ENCODE data around the gene ZNF777. TPM values are rescaled to one million over a fixed set of nuclear protein-coding genes. Genes with fewer than 3 reads are reported as not detected.

ZNF777 gene
- total and polyA plus RNA-seq, 9 of the 15 experiments (the other 6 are each of a cell fraction or from before 2014, with no cell fraction given), result 0.11 to 32.6 (median 9.0) TPM

DNA sequence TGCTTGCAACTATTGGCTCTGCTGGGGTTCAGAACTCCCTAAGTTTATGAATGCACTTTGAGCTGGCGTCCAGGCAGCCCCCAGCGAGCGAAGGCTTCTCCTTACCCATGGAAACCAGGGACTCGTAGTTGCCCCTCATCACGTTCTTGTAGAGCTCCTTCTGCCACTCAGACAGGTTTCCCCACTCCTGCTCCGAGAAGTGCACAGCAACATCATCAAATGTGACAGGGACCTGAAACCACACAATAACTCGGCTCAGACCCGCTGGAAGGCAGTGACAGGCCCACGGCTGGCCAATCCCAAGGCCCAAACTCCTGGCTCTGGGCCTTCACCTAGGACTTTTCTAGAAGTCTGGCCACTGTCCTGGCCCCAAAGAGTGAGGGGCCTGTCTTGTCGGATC, 6.9 kb downstream of the ZNF777 start:
- no peaks in the 10 kb centered on the region for H3K9me3 ChIP-seq (replicated peaks; ENCODE audit: control insufficient read depth, insufficient read depth, low read depth, low read length)
- FAIRE-seq (no peak), ATAC-seq (no peak), DNase-seq (ENCODE audit: extremely low read depth in 1 of 4, low spot score in 3 of 4) (no peak)
- H3K9me1 ChIP-seq (ENCODE audit: control insufficient read depth, insufficient read depth, low read length), result no peaks in the 10 kb centered on the region
- CTCF ChIA-PET (ENCODE audit: low intra/inter-chr PET ratio), result no interaction called here
- TF ChIP-seq, protein P1, sequence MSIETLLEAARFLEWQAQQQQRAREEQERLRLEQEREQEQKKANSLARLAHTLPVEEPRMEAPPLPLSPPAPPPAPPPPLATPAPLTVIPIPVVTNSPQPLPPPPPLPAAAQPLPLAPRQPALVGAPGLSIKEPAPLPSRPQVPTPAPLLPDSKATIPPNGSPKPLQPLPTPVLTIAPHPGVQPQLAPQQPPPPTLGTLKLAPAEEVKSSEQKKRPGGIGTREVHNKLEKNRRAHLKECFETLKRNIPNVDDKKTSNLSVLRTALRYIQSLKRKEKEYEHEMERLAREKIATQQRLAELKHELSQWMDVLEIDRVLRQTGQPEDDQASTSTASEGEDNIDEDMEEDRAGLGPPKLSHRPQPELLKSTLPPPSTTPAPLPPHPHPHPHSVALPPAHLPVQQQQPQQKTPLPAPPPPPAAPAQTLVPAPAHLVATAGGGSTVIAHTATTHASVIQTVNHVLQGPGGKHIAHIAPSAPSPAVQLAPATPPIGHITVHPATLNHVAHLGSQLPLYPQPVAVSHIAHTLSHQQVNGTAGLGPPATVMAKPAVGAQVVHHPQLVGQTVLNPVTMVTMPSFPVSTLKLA (conservative IDR thresholded peaks at IDR 0.05), result no peak
- TF ChIP-seq, protein P2, sequence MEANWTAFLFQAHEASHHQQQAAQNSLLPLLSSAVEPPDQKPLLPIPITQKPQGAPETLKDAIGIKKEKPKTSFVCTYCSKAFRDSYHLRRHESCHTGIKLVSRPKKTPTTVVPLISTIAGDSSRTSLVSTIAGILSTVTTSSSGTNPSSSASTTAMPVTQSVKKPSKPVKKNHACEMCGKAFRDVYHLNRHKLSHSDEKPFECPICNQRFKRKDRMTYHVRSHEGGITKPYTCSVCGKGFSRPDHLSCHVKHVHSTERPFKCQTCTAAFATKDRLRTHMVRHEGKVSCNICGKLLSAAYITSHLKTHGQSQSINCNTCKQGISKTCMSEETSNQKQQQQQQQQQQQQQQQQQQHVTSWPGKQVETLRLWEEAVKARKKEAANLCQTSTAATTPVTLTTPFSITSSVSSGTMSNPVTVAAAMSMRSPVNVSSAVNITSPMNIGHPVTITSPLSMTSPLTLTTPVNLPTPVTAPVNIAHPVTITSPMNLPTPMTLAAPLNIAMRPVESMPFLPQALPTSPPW (CRISPR knock-in tag; IDR thresholded peaks at IDR 0.05), result no peak
- no peak for TF ChIP-seq CCAR2 (IDR thresholded peaks at IDR 0.05; ENCODE audit: low read depth, low read length)
- TF ChIP-seq, protein P3, sequence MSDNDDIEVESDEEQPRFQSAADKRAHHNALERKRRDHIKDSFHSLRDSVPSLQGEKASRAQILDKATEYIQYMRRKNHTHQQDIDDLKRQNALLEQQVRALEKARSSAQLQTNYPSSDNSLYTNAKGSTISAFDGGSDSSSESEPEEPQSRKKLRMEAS (CRISPR knock-in tag; IDR thresholded peaks at IDR 0.05), result no peak
- TF ChIP-seq ZNF586 (CRISPR knock-in tag; conservative IDR thresholded peaks at IDR 0.05), result no peak
- no peak for TF ChIP-seq CBX3 (IDR thresholded peaks at IDR 0.05; ENCODE audit: borderline replicate concordance in 1 of 2, low read length in 2 of 2)
- TF ChIP-seq ESRRB (CRISPR knock-in tag; IDR thresholded peaks at IDR 0.05; ENCODE audit: borderline replicate concordance), result no peak
- no peak for TF ChIP-seq CREBBP (IDR thresholded peaks at IDR 0.05; ENCODE audit: low read depth, low read length)
- TF ChIP-seq RNF2 (IDR thresholded peaks at IDR 0.05), result no peak
- TF ChIP-seq, protein P4, sequence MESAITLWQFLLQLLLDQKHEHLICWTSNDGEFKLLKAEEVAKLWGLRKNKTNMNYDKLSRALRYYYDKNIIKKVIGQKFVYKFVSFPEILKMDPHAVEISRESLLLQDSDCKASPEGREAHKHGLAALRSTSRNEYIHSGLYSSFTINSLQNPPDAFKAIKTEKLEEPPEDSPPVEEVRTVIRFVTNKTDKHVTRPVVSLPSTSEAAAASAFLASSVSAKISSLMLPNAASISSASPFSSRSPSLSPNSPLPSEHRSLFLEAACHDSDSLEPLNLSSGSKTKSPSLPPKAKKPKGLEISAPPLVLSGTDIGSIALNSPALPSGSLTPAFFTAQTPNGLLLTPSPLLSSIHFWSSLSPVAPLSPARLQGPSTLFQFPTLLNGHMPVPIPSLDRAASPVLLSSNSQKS (CRISPR knock-in tag; IDR thresholded peaks at IDR 0.05), result no peak
- no peak for TF ChIP-seq ZNF76 (CRISPR knock-in tag; IDR thresholded peaks at IDR 0.05; ENCODE audit: borderline replicate concordance)
- no peak for TF ChIP-seq FOXK2 (conservative IDR thresholded peaks at IDR 0.05 in 1 of 2, IDR thresholded peaks at IDR 0.05 in 1 of 2; ENCODE audit: low read depth in 2 of 2)
- no peak for TF ChIP-seq NCOA2 (IDR thresholded peaks at IDR 0.05; ENCODE audit: partially characterized antibody in 2 of 2)
- TF ChIP-seq, protein P5, sequence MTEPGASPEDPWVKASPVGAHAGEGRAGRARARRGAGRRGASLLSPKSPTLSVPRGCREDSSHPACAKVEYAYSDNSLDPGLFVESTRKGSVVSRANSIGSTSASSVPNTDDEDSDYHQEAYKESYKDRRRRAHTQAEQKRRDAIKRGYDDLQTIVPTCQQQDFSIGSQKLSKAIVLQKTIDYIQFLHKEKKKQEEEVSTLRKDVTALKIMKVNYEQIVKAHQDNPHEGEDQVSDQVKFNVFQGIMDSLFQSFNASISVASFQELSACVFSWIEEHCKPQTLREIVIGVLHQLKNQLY (CRISPR knock-in tag; conservative IDR thresholded peaks at IDR 0.05), result no peak
- TF ChIP-seq KDM4B (IDR thresholded peaks at IDR 0.05; ENCODE audit: borderline replicate concordance in 2 of 2, low read depth in 1 of 2), result no peak
- no peak for TF ChIP-seq RFX7 (CRISPR knock-in tag; IDR thresholded peaks at IDR 0.05)
- H3K27ac ChIP-seq (ENCODE audit: extremely low read depth, low read depth, low read length), result no peak overlapping the region
- H3K9ac ChIP-seq (ENCODE audit: insufficient read depth in 1 of 2, low read depth in 2 of 2, low read length in 2 of 2), result no peak overlapping the region
- in situ Hi-C loops (cut with MboI), result no loop called here
- intact Hi-C loops (cut with micrococcal nuclease), result no loop called here
- no peaks in the 10 kb centered on the region for H3K27me3 ChIP-seq (ENCODE audit: control insufficient read depth in 2 of 2, insufficient read depth in 2 of 2, low read length in 2 of 2)
- POLR2A ChIA-PET, result interaction anchor here (1.0 to 1.3 kb wide), 2 partner anchors 11 to 42 kb away, joined by 3 to 4 read pairs; no protein-coding TSS in a partner anchor
- H3K4me1 ChIP-seq (replicated peaks in 1 of 2; ENCODE audit: control insufficient read depth in 2 of 2, insufficient read depth in 2 of 2, low read length in 2 of 2), result peaks cover 0 to 11% of the 10 kb centered on the region in 2 experiments; a peak in 4 of 5 replicates
- no peak overlapping the region for H3K4me3 ChIP-seq
- no peak overlapping the region for H2AFZ ChIP-seq (ENCODE audit: low read depth, low read length)
- H3K4me2 ChIP-seq (ENCODE audit: insufficient read depth, low read length), result no peak overlapping the region
- no peaks in the 10 kb centered on the region for H4K20me1 ChIP-seq (replicated peaks; ENCODE audit: control insufficient read depth, insufficient read depth, low read length)
- WGBS (ENCODE audit: insufficient coverage, low coverage, missing lambda C conversion rate), result 85% methylated on average over 10 of the region's 10 CpGs
- H3K79me2 ChIP-seq (ENCODE audit: control insufficient read depth, insufficient read depth, low read length), result peaks cover 19% of the 10 kb centered on the region
- BruUV-seq (replicated peaks), result no TSS peak
- H3K36me3 ChIP-seq (ENCODE audit: control insufficient read depth, insufficient read depth, low read length), result peaks cover 76% of the 10 kb centered on the region

Measured in K562 (cell line).